Measurements from ENCODE around the gene EMC9.
A peak's percentile ranks its signal among the peaks of the same experiment; 100 is the strongest.

- TF ChIP-seq POLR2A (IDR thresholded peaks at IDR 0.05): peak; percentile 14 to 49
- TF ChIP-seq CTCF (IDR thresholded peaks at IDR 0.05 in 4 of 5, conservative IDR thresholded peaks at IDR 0.05 in 1 of 5): peak; percentile 90 to 95 (median 94)
Measured at GRCh38 chr14:24160850-24161804, 19.7 kb upstream of the EMC9 start, which contains the start of gene IRF9.
